Measurements from ENCODE around the gene DUSP19.
A peak's percentile ranks its signal among the peaks of the same experiment; 100 is the strongest.
"Not testable (repeated sequence)": the region's sequence is repeated elsewhere in the genome, so short reads cannot be mapped to it uniquely, and the experiment has no call there.

Gene DUSP19, protein sequence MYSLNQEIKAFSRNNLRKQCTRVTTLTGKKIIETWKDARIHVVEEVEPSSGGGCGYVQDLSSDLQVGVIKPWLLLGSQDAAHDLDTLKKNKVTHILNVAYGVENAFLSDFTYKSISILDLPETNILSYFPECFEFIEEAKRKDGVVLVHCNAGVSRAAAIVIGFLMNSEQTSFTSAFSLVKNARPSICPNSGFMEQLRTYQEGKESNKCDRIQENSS

DNA sequence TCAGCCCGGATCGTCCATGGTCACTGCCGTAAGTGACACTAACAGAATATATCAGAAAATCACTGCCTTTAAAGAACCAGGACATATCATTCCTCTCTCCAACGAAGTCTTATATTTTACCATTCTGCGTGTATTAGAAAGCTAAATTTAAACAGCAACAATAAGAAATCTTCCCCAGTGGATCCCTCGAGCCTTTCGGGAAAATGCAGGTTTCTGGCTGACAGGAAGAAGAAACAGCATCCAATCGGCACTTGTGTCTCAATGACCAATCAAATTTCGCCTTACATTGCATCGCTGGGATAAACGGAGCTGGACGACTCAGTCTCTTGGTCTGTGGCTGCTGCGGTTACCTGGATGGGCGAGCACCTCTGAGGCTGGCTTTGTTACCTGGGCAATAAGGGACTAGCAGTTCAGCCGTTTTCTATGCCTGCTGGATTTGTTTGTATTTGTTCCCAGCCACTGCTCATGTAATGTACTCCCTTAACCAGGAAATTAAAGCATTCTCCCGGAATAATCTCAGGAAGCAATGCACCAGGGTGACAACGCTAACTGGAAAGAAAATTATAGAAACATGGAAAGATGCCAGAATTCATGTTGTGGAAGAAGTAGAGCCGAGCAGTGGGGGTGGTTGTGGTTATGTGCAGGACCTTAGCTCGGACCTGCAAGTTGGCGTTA, at the start of gene DUSP19:
TSS of gene DUSP19 (plus strand) at position 284 of the 675 bp plus-strand sequence. CDS start at position 471, 187 bp downstream.
- DNase-seq (ENCODE audit: low spot score), result peak; percentile 89

DNA sequence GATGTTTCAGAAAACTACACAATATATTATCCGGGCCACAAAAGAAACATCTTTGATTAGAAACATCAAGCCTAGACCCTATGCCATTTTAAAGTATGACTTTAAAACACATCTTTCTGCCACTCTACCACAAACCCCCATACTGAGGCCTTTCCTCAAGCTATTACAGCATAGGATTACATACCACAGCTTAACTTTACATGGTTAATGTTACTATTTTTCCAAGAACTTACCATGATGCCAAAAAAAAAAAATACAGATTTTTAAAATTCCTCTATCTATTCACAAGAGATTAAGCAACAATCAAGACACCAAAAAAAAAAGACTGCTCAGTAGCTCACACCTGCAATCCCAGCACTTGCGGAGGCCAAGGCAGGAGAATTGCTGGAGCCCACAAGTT, 49.3 kb upstream of the DUSP19 start:
- DNase-seq (ENCODE audit: low spot score), result no peak

DNA sequence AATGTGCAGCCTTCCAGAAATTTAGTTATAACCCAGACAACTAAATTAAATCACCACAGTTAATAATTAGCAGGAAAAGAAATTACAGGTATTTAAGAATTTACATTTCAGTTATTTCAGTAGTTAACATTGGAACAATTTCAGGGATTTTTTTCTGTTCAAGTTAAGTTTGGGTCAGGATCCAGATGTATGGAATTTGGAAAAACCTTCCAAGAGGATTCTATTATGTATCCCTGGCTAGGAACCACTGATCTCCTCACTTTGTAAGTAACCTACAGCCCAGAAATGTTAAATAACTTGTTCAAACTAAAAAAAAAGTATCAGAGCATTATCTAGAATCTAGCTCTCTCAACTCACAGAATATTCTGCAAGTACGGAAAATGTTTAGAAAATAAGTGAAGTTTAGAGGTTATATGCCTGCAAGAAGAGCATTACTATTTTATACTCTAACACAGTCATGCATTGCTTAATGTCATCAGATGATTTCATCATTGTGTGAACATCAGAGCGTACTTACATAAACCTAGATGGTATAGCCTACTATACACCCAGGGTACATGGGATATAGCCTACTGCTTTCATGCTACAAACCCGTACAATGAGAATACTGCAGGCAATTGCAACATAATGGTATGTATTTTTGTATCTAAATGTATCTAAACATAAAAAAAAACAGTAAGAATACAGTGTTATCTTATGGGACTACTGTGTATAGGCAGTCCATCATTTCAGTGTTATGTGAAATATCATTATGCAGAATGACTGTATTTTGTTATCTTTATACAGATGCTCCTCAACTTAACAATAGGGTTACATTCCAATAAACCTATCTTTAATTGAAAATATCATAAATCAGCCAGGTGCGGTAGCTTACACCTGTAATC, 46.4 kb upstream of the DUSP19 start:
- DNase-seq (ENCODE audit: low spot score), result no peak

DNA sequence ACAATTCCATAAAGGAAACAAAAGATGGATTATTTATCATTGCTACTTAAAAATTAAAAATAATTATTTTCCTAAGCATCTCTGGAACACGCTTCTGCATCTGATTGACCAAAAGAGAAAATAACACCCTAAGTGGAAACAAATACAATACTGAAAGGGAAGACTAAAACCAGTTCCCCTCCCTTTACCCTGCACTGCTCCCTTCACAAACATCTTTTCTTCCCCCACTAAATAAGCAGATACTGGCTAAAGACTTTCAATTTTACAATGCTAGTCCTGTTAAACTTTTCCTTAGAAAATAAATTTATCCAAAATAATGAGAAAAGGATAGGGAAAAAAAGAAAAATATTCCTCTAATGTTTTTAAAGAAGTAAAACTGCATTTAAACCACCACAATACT, 44.6 kb upstream of the DUSP19 start:
- DNase-seq (ENCODE audit: low spot score), result no peak

DNA sequence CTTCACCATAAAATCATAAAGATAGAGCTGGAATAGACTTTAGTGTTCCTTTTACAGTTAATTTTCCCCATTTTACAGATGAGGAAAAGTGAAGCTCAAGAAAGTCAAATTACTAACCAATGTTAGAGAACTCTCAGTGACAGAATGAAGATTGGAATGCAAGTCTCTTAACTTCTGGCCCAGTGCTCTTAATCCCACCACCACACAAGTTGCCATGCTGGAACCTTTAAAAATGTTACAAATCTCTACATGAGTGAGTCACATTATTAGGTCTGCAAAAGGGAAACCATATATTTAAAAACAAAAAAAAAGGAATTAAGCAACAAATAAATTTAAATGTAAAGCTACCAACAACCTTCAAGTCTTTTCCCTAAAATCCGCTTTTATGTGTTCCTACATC, 43.7 kb upstream of the DUSP19 start:
- DNase-seq (ENCODE audit: low spot score), result no peak

DNA sequence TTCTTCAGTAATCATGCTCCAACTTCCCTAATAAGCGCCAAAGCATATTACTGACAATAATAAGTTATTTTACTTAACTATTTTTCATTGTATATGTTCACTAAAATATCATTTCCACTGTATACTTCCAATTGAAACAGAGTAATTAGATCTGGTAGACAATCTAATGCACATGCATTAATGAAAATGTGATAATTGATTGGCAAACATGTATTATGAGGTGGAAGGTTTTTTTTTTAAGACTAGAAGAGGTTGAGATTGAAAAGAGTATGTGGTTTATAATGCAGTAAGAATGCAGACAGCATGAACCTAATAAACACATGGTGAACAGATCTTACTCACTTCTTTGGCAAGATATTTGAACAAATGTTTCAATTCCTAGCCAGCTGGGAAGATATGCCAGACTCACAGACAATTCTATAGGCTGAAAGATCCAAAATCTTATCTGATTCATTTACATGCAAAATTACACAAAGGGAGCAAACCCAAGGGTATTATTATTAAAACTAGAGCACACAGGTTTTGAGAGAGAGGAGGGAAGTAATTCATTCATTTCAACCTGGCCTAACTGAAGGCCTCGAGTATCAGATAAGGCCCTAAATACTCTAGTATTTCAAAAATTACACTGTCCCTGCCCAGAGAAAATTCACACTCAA, 43.1 kb upstream of the DUSP19 start:
- no peak for DNase-seq (ENCODE audit: low spot score)

DNA sequence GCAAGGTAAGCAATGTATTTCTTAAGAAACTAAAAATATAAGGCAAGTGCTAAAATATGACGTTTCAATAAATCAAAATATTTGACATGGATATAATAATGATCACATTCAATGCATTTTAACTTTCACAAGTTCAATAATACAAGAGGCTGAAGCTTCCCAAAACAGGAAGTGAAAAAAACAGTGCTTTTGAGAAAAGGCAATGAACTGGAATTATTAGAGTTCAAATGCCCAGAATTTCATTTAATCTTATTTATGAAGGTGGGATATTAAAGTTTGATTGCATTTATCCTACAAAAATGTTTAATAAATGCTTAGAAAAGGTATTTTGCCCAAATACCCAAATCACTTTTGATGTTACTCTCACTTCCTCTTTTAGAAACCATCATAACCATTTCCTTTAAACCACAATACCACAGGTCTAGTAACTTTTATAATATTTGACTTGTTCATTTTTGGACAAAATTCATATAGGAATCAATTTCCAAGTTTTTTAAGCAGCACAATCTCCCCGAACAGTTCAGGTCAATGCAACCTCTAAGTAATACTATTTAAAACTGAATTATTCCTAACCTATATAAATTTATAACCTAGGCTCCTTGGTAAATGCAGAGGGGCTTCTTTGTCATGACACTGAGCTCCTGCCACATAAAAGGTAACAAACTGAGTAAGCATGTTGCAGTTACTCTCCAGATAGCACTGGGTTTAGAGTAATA, 42.4 kb upstream of the DUSP19 start:
- DNase-seq (ENCODE audit: low spot score), result peak; percentile 33

DNA sequence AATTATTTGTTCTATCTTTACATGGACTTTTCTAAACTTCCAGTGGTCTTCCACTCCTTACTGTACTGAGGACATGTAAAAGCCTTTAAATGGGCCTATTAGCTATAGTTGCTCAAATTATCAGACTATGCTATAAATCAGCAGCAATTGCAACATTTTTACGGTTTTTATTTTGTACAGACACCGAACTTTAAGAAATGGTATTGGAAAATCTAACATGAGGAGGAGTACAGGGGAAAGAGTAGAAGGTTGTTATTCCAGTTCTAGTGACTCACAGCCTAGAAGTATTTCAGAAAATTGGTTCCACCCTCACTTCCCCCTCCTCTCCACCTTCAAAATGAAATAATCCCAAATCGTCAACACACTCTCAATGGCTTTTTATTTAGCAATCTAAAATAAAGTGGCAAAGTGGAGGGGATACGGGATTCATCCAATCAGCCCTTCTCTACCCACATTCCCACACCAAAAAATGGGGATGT, 41.4 kb upstream of the DUSP19 start:
- DNase-seq (ENCODE audit: low spot score), result no peak

DNA sequence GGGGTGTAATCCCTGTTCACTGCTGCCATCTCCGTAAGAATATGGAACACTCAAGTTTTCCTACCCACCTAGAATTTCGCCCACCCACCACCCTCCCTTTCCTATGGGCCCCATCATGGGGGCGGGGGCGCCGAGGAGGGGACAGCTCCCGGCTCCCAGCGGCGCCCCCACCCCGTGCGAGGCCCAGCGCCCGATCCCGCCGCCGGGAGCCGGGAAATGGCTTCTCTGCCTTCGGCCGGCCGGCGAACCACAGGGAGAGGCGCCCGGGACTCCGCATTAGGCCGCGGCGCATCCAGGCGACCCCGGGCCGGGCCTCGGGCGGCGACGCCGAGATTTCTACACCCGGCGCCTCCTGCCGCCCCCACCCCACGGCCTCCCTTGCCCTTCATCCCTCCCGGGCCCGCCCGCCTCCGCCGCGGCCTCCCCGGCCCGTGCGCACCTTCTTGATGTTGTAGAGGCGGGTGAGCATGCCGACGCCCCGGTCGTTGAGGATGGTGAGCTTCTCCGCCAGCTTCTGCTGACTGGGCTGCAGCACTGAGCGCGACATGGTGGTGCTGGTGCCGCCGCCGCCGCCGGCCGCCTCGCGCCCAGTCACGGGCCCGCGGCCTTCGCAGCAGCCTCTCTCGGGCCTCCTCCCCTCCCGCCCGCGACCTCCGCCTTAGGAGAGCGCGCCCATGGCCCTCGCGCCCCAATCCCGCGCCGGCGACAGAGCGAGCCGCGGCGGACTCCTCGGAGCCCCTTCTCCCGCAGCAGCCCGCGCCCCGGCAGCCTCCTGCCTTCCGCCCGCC, 40.8 kb upstream of the DUSP19 start:
- DNase-seq (ENCODE audit: low spot score), result peak; percentile 44

DNA sequence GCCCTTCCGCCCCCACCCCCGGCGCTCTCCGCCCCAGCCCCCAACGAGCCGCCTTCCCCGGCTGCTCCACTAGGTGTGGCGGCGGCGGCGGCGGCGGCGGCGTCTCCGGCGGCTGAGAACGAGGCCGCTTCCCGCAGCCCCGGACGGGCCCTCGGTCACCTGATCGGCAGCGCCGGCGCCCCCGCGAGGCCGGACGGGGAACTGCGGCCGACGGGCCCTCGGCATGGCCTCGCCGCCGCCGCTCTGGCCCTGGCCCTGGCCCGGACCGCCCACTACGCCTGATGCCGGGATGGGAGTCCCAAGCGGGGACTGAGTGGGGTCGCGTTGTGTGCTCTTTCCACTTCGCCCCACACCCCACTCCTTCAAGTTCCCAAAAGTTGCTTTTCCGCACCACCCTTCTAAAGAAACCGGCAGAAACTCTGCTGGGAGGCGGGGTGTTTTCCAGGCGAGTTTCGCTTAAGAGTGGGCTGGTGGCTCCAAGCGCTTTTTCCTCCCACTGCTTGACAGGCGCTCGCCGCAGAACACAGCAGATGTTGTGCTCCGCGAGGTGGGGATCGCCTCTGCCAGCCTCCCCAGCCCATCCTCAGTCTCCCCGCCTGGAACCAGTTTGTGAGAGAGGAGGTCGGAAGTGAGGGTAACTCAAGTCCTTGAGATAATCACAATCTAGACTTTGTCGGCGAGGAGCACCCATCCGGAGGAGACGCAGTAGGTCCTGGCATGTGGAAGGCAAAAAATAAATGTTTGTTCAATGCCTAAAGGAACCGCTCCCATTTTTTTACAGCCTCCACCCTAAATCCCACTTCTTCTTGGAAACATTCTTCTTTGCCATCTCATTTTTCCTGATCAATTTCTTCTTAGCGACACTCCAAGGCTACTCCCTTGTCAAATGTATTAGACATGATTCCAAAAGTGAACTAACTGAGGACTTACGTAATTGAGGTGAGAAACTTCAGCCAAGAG, 39.9 kb upstream of the DUSP19 start, which contains the start of gene NCKAP1:
TSS of gene NCKAP1 (minus strand) at position 117 of the 960 bp plus-strand sequence. CDS start 358 bp downstream, outside the sequence.
- DNase-seq (ENCODE audit: low spot score), result peak; percentile 86

DNA sequence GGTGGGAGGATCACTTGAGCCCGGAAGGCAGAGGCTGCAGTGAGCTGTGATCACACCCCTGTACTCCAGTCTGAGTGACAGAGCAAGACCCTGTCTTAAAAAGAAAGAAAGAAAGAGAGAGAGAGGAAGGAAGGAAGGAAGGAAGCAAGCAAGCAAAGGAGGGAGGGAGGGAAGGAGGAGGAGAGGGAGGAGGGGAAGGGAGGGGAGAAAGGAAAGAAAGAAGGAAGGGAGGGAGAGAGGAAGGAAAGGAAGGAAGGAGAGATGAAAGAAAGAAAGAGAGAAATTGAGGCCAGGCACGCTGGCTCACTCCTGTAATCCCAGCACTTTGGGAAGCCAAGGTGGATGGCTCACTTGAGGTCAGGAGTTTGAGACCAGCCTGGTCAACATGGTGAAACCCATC, 37.9 kb upstream of the DUSP19 start:
- DNase-seq (ENCODE audit: low spot score), result no peak

DNA sequence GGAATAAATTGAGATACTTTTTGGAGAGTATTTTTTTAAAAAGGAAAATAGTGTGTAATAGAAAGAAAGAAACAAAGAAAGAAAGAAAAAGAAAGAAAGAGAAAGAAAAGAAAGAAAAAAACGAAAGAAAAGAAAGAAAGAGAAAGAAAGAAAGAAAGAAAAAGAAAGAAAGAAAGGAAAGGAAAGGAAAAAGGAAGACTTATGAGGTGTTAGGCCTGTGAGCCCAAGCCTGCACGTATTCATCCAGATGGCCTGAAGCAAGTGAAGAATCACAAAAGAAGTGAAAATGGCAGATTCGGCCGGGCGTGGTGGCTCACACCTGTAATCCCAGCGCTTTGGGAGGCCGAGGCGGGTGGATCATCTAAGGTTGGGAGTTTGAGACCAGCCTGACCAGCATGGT, 35.0 kb upstream of the DUSP19 start:
- not testable (repeated sequence) for DNase-seq (ENCODE audit: low spot score)

DNA sequence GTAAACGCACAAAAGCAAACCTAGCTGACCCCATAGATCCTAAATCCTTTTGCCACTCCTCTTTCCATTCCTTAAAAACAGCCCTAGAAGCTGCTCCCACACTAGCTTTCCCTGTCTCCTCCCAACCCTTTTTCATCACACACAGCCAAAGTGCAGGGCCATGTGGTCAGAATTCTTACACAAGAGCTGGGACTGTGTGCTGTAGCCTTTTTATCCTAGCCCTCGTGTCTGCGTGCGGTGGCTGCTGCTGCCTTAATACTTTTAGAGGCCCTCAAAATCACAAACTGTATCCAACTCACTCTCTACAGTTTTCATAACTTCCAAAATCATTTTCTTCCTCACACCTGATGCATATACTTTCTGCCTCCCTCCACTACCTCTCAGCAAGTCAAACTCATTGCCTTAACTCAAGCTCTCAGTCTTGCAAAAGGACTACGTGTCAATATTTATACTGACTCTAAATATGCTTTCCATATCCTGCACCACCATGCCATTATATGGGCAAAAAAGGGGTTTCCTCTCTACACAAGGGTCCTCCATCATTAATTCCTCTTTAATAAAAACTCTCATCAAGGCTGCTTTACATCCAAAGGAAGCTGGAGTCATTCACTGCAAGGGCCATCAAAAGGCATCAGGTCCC, 30.9 kb upstream of the DUSP19 start:
- DNase-seq (ENCODE audit: low spot score), result not testable (repeated sequence)

DNA sequence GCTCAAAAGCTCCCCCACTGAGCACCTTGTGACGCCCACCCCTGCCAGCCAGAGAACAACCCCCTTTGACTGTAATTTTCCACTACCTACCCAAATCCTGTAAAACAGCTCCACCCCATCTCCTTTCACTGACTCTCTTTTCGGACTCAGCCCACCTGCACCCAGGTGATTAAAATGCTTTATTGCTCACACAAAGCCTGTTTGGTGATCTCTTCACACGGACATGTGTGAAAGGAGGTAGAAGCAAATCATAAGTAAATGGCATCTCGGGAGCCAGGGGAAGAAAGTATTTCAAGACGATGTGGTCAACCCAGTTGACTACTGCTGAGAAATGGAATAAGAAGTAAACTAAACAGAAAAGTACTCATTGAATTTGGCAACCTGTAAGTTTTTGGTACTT, 29.1 kb upstream of the DUSP19 start:
- no peak for DNase-seq (ENCODE audit: low spot score)

DNA sequence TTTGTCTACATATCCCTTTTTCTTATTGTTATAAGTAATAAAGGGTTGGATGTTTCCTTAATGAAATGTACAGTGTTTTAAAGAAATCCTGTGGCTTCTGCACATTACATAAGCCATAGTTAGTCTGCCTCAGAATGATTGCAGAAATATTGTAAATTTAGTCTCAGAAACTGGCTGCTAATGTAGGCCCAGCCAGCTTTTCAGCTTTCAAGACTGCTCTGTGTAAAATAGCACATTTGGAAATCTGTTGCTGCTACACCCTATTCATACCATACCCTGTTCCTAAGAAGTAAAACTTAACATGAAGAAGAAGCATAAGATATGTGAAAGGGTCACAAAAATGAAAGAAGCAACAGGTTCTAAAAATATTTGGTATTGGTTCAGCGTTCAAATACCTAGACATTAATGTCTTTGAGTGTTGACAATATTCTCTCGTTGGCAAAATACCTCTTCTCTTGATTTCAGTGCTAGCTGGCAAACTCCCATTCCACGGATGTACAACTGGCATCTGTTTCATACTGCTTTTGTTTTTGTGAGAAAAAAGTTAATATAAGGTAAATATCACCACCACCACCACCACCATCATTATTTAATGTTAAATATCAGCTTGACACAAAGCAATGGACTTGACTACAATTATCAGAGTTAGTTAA, 21.1 kb upstream of the DUSP19 start:
- DNase-seq (ENCODE audit: low spot score), result no peak

DNA sequence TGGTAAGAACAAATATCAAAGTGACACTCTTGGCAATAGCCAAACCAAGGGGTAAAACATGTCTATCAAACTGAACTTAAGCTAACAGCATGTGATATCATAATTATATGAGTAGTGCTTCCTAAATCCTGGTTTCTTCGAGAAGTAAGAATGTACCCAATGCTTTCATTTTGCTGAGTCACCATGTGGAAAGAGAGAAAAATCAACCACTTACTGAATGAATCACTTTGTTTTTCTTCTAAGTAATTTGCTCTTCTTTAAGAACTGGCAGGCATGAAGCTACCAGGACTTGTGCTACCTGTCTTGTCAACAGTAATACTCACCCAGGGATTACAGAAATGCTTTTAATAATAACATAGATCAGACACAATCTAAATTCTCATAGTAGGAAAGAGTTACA, 19.0 kb upstream of the DUSP19 start:
- no peak for DNase-seq (ENCODE audit: low spot score)

DNA sequence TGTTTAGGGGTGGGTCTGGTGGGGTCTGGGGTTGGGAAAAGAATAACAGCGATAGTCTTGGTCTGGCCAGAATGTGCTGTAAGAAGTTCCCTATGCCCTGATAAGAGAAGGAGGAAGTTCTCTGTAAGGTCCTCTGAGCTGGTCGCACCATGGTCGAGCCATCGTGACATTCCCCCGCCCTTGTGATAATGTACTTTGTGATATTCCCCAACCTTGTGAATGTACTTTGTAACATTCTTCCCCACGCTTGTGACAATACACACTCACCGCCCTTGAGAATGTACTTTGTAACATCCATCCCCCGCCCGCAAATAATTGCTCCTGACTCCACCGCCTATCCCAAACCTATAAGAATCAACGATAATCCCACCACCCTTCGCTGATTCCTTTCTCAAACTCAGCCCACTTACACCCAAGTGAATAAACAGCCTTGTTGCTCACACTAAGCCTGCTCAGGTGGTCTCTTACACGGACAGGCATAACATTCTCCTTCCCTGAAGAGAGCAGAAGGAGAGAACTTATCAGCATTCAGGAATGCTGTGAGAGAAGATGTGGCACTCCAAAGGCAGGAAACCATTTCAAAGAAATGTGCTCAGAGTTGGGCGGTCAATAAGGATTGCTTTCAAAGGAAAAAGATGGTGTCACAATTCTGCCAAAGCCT, 17.8 kb upstream of the DUSP19 start:
- DNase-seq (ENCODE audit: low spot score), result no peak

DNA sequence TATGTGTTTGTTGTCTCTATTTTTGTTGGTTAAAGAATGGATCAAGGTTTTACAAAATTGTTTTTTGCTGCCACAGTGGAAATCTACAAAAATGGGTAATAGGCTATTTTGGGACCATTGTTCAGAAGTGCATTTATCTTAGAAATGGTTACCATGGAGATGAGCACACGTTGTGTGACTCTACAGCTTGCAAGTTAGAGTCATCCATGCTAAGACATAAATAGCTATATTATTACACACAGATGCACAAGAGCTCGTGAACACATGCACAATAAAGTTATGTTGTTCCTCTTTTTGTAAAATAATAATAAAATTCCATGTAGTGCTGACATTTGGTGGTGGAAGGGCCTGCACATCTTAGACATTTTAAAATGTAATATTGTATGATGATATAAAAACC, 15.5 kb upstream of the DUSP19 start:
- DNase-seq (ENCODE audit: low spot score), result no peak
